HepG2 (cell line): ENCODE results near the gene TOGARAM1. TPM values are rescaled to one million over a fixed set of nuclear protein-coding genes. Genes with fewer than 3 reads are reported as not detected.

Source experiments
- ATAC-seq: fragments of 200-7000 bp; cut with Tn5 transposase; 3 replicates; pipeline ENCODE4 v1.9.1; 2020; ENCODE audit warnings: mild to moderate bottlenecking, moderate library complexity
- BruUV-seq: library from RNA; stranded (reverse); fragments of 400-500 nt; replicated peaks from 2 replicates; lab custom pipeline; 2021; lab: Mats Ljungman, UMichigan
- CTCF ChIA-PET: fragments of 300-600 bp; formaldehyde crosslinking; extraction: SDS; loops from one replicate; lab custom pipeline; 2021; ENCODE audit warnings: low total read pairs, inconsistent platforms, low intra/inter-chr PET ratio; lab: Yijun Ruan, JAX
- POLR2A ChIA-PET: fragments of 350-600 bp; sonication (Branson Sonifier 250); formaldehyde crosslinking; loops from one replicate; lab custom pipeline; 2020; ENCODE audit warnings: antibody characterized with exemption, inconsistent platforms; lab: Yijun Ruan, JAX
- DNase-seq: peaks from one replicate; pipeline ENCODE4 v3.0.0-alpha.2; 2015; ENCODE audit warnings: low spot score
- FAIRE-seq: peaks from 3 replicates; lab custom pipeline; 2011; peaks lifted over from hg19 to GRCh38; lab: Jason Lieb, UNC
- H2AFZ ChIP-seq: one replicate; pipeline ENCODE4 v1.6.1; 2011; ENCODE audit warnings: low read length, inconsistent platforms
- H3K27ac ChIP-seq: fragments of 300-600 bp; 3 replicates; pipeline ENCODE4 v1.8.0; 2011; ENCODE audit warnings: mixed run types, mild to moderate bottlenecking, mixed read lengths, low read length, inconsistent platforms; ENCODE audit not compliant: insufficient read depth; ENCODE audit errors: extremely low read length
- H3K27me3 ChIP-seq, 2 experiments: fragments of 200-600 bp in 1 of 2; 2 replicates in 1 of 2; 3 replicates in 1 of 2; pipeline versions ENCODE4 v1.6.0 to v1.8.0; 2011; ENCODE audit warnings: low read length in 2 of 2, mild to moderate bottlenecking in 2 of 2, moderate library complexity in 2 of 2, inconsistent platforms in 1 of 2; ENCODE audit not compliant: insufficient read depth in 2 of 2, control insufficient read depth in 1 of 2
- H3K36me3 ChIP-seq, 2 experiments: fragments of 200-600 bp in 1 of 2; replicated peaks in 1 of 2; 2 replicates in 1 of 2; 3 replicates in 1 of 2; pipeline versions ENCODE4 v1.5.1 to v1.8.0; 2011; ENCODE audit warnings: low read length in 2 of 2, inconsistent platforms in 1 of 2; ENCODE audit not compliant: insufficient read depth in 2 of 2, control insufficient read depth in 1 of 2
- H3K4me1 ChIP-seq: 2 replicates; pipeline ENCODE4 v1.5.1; 2012; ENCODE audit warnings: low read length, inconsistent platforms; ENCODE audit not compliant: insufficient read depth
- H3K4me2 ChIP-seq: 2 replicates; pipeline ENCODE4 v1.6.0; 2011; ENCODE audit warnings: low read depth, low read length, inconsistent platforms
- H3K4me3 ChIP-seq, 3 experiments: fragments of 200-600 bp in 1 of 3; sonication (generic), shearing (Covaris generic) in 1 of 3; replicated peaks in 1 of 3; 2 replicates each; pipeline ENCODE4 v1.5.1; 2011 to 2016; ENCODE audit warnings: low read length in 3 of 3, inconsistent platforms in 2 of 3, low read depth in 2 of 3, mild to moderate bottlenecking in 2 of 3, control low read depth in 1 of 3, mixed read lengths in 1 of 3; ENCODE audit not compliant: insufficient read depth in 1 of 3
- H3K79me2 ChIP-seq: one replicate; pipeline ENCODE4 v1.6.1; 2011; ENCODE audit warnings: low read length, inconsistent platforms; ENCODE audit not compliant: insufficient read depth
- H3K9ac ChIP-seq: 2 replicates; pipeline ENCODE4 v1.6.0; 2011; ENCODE audit warnings: mild to moderate bottlenecking, low read depth, low read length, inconsistent platforms; ENCODE audit not compliant: insufficient read depth
- H3K9me3 ChIP-seq: 2 replicates; pipeline ENCODE4 v1.5.1; 2012; ENCODE audit warnings: mild to moderate bottlenecking, low read length
- H4K20me1 ChIP-seq: 2 replicates; pipeline ENCODE4 v1.6.0; 2011; ENCODE audit warnings: inconsistent platforms, mild to moderate bottlenecking, low read length, moderate library complexity; ENCODE audit not compliant: insufficient read depth
- ATM ChIP-seq: fragments of 450-650 bp; IDR thresholded peaks from 2 replicates; pipeline ENCODE4 v1.7.1; 2017; ENCODE audit warnings: mild to moderate bottlenecking, borderline replicate concordance
- LCORL ChIP-seq, 2 experiments: fragments of 450-650 bp in 1 of 2; sonication (generic) in 1 of 2; formaldehyde crosslinking in 1 of 2; IDR thresholded peaks; 2 replicates each; pipeline versions ENCODE4 v1.5.0 to v1.6.1; 2017 to 2020; ENCODE audit warnings: antibody characterized with exemption in 1 of 2, missing genetic modification reagents in 1 of 2
- MTF2 ChIP-seq: sonication (generic); formaldehyde crosslinking; IDR thresholded peaks from 2 replicates; pipeline ENCODE4 v1.5.0; 2020; ENCODE audit warnings: missing genetic modification reagents, borderline replicate concordance
- ONECUT2 ChIP-seq: sonication (generic); formaldehyde crosslinking; IDR thresholded peaks from 2 replicates; pipeline ENCODE4 v1.4.0; 2020; ENCODE audit warnings: missing genetic modification reagents
- SALL2 ChIP-seq: sonication (generic); formaldehyde crosslinking; IDR thresholded peaks from 2 replicates; pipeline ENCODE4 v1.8.1; 2023; ENCODE audit warnings: mild to moderate bottlenecking, missing genetic modification reagents, inconsistent platforms
- SOX13 ChIP-seq, 3 experiments: fragments of 450-650 bp in 1 of 3; sonication (generic) in 1 of 3; formaldehyde crosslinking in 1 of 3; IDR thresholded peaks in 2 of 3; conservative IDR thresholded peaks in 1 of 3; 2 replicates each; pipeline versions ENCODE4 v1.5.0 to v1.6.1; 2016 to 2020; ENCODE audit warnings: antibody characterized with exemption in 1 of 3, mild to moderate bottlenecking in 1 of 3, missing compliant biosample characterization in 1 of 3, missing genetic modification reagents in 1 of 3, moderate library complexity in 1 of 3
- THAP9 ChIP-seq: sonication (generic); formaldehyde crosslinking; IDR thresholded peaks from 2 replicates; pipeline ENCODE4; 2020; ENCODE audit warnings: missing genetic modification reagents, mild to moderate bottlenecking, borderline replicate concordance
- ZNF709 ChIP-seq: sonication (generic); formaldehyde crosslinking; IDR thresholded peaks from 2 replicates; pipeline ENCODE4 v1.5.0; 2020; ENCODE audit warnings: mild to moderate bottlenecking, missing genetic modification reagents
- WGBS: methylation state at CpG from one replicate; pipeline ENCODE4 v1.1.6; 2017; ENCODE audit warnings: low lambda C conversion rate; 5-methylcytosine and 5-hydroxymethylcytosine counted together
- in situ Hi-C: cut with HindIII; loops from 2 replicates; pipeline ENCODE4 v1.10.0; 2017; ENCODE audit warnings: low pct_unique_long_range_greater_than_20kb; ENCODE audit not compliant: extremely low pct_ligation_motif_present
- intact Hi-C: fragments of 100-400 bp; cut with micrococcal nuclease; formaldehyde crosslinking; loops from one replicate; pipeline ENCODE4 v1.10.0; 2022; ENCODE audit not compliant: unreplicated experiment
- polyA plus RNA-seq, 8 experiments: library from polyadenylated mRNA; depleted of rRNA in 3 of 8; stranded (reverse) in 7 of 8; unstranded in 1 of 8; fragments of >200 nt; fragmentation: Illumina TruSeq in 4 of 8; extraction: Trizol in 4 of 8; gene quantifications; 2 replicates each; pipeline versions ENCODE4 v1.2.1 to v1.2.3, GENCODE V29; 2011 to 2016; ENCODE audit warnings: low read depth in 4 of 8, missing spikeins in 1 of 8, mixed read lengths in 1 of 8; ENCODE audit not compliant: insufficient read depth in 1 of 8
- total RNA-seq, 5 experiments: library from RNA; depleted of rRNA; stranded (reverse); fragments of >200 nt; fragmentation: Illumina TruSeq; extraction: Trizol; gene quantifications; 2 replicates each; pipeline ENCODE4 v1.2.3, GENCODE V29; 2016; ENCODE audit warnings: low read depth in 1 of 5

Gene TOGARAM1
- total and polyA plus RNA-seq, 2 of the 13 experiments (the other 11 are each of a cell fraction or from before 2014, with no cell fraction given): 5.6 to 9.8 TPM

DNA sequence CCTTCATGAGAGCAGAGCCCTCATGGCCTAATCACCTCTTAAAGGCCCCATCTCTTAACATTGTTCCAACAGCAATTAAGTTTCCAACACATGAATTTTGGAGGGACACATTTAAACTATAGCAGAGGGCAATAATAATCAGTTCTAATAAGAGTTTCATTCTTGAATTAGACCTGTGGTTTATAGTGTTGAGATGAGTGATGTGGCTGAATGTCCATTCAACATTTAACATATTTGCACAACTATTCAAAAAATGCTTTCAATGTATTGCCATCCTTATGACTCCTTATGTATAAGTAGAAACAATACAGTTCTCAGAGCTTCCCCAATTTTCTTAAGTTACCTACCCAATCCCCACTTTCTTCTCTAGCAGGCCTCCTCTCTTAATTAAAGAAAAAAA is 21.8 kb upstream of the TOGARAM1 start (continued):
- TF ChIP-seq SOX13 (IDR thresholded peaks at IDR 0.05) (no peak), SOX13 (CRISPR knock-in tag; conservative IDR thresholded peaks at IDR 0.05 in 1 of 2, IDR thresholded peaks at IDR 0.05 in 1 of 2) (no peak), THAP9 (CRISPR knock-in tag) (no peak), MTF2 (CRISPR knock-in tag) (no peak), SALL2 (no peak), ONECUT2 (no peak)

DNA sequence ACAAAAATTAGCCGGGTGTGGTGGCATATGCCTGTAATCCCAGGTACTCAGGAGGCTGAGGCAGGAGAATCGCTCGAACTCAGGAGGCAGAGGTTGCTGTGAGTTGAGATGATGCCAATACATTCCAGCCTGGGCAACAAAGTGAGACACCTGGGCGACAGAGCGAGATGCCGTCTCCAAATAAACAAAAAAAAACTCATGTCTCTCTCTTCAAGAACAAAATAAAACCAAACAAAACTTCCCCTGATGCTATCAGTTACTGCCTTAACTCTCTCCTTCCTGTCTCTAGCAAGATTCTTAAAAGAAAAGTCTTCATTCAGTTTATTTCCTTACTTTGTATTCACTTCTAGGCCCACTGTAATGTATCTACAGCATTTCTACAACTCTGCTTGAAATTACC is 21.0 kb upstream of the TOGARAM1 start:
- Histone ChIP-seq H3K4me2 (no peak overlapping the region), H3K79me2 (no peaks in the 10 kb centered on the region), H3K27ac (no peak overlapping the region), H2AFZ (no peak overlapping the region), H3K36me3 (peaks cover 0 to 25% of the 10 kb centered on the region in 2 experiments; a peak in 4 of 5 replicates), H3K9me3 (no peaks in the 10 kb centered on the region), H3K27me3 (no peaks in the 10 kb centered on the region), H4K20me1 (no peaks in the 10 kb centered on the region), H3K9ac (no peak overlapping the region), H3K4me3 (no peak overlapping the region), H3K4me1 (no peaks in the 10 kb centered on the region)
- CTCF ChIA-PET: no interaction called here
- FAIRE-seq: no peak
- no TSS peak for BruUV-seq
- POLR2A ChIA-PET: no interaction called here
- no peak for ATAC-seq
- 96% methylated on average over 6 of the region's 6 CpGs for WGBS
- TF ChIP-seq ZNF709 (CRISPR knock-in tag) (no peak), LCORL (IDR thresholded peaks at IDR 0.05) (no peak), LCORL (CRISPR knock-in tag; IDR thresholded peaks at IDR 0.05) (no peak), ATM (no peak)
- no peak for DNase-seq
- intact Hi-C loops (no loop called here), in situ Hi-C loops (no loop called here)
